ENCODE measurements around the gene SCAMP1. TPM values are rescaled to one million over a fixed set of nuclear protein-coding genes. Genes with fewer than 3 reads are reported as not detected.

Gene SCAMP1
- total RNA-seq: 10 to 100 TPM; 14.9 to 94.1 (median 58.6) TPM

GRCh38 chr5:78359831-78360673 lies at the start of gene SCAMP1:
Gene SCAMP1, plus strand, starts transcription at chr5:78360617. Its CDS starts 55 bp downstream, at chr5:78360672.
- no peaks in the 10 kb centered on the region for H3K27me3 ChIP-seq
- intact Hi-C loops (cut with DNase I; ENCODE audit: low total_unique reads): loop anchor here (2.0 kb wide), 1 partner anchor 65 kb away; the partner anchor contains the start of gene AP3B1
- peak; percentile 88 to 95 for DNase-seq
- H3K27ac ChIP-seq: peak within 1 kb of the TSS; percentile 83 to 89
- H3K4me3 ChIP-seq: peak within 1 kb of the TSS; percentile 91 to 92
- peaks cover 0 to 5% of the 10 kb centered on the region in 2 donors for H3K4me1 ChIP-seq
- H3K9me3 ChIP-seq: no peaks in the 10 kb centered on the region
- TF ChIP-seq CTCF (IDR thresholded peaks at IDR 0.05): peak in 3 of 4 experiments; percentile 53 to 84 (median 64)
- TF ChIP-seq POLR2A (IDR thresholded peaks at IDR 0.05): peak; percentile 52 to 91
- no peaks in the 10 kb centered on the region for H3K36me3 ChIP-seq

- Histone ChIP-seq H3K27me3 (no peaks in the 10 kb centered on the region), H3K4me1 (no peaks in the 10 kb centered on the region), H3K36me3 (no peaks in the 10 kb centered on the region), H3K4me3 (no peak overlapping the region), H3K27ac (no peak overlapping the region), H3K9me3 (no peaks in the 10 kb centered on the region)
- TF ChIP-seq CTCF (IDR thresholded peaks at IDR 0.05) (no peak), POLR2A (IDR thresholded peaks at IDR 0.05) (no peak)
- intact Hi-C loops (cut with DNase I; ENCODE audit: low total_unique reads): no loop called here
- DNase-seq: no peak
Observed at GRCh38 chr5:78317515-78317914, 42.9 kb upstream of the SCAMP1 start.

- Histone ChIP-seq H3K27me3 (no peaks in the 10 kb centered on the region), H3K4me3 (no peak overlapping the region), H3K4me1 (no peaks in the 10 kb centered on the region), H3K9me3 (no peaks in the 10 kb centered on the region), H3K27ac (no peak overlapping the region), H3K36me3 (no peaks in the 10 kb centered on the region)
- DNase-seq: no peak
- intact Hi-C loops (cut with DNase I; ENCODE audit: low total_unique reads): no loop called here
- TF ChIP-seq CTCF (IDR thresholded peaks at IDR 0.05) (no peak), POLR2A (IDR thresholded peaks at IDR 0.05) (no peak)
Observed at GRCh38 chr5:78318337-78318736, 42.1 kb upstream of the SCAMP1 start.

GRCh38 chr5:78320401-78320800 lies 40.0 kb upstream of the SCAMP1 start:
- H3K36me3 ChIP-seq: no peaks in the 10 kb centered on the region
- no peak for DNase-seq
- H3K27me3 ChIP-seq: no peaks in the 10 kb centered on the region
- no peaks in the 10 kb centered on the region for H3K9me3 ChIP-seq
- no peak overlapping the region for H3K4me3 ChIP-seq
- TF ChIP-seq POLR2A (IDR thresholded peaks at IDR 0.05) (no peak), CTCF (IDR thresholded peaks at IDR 0.05) (peak; percentile 31 to 53 (median 44))
- intact Hi-C loops (cut with DNase I; ENCODE audit: low total_unique reads): no loop called here
- H3K27ac ChIP-seq: no peak overlapping the region
- H3K4me1 ChIP-seq: no peaks in the 10 kb centered on the region

GRCh38 chr5:78323241-78323640 lies 37.2 kb upstream of the SCAMP1 start:
- no peak overlapping the region for H3K4me3 ChIP-seq
- no peak for DNase-seq
- no peaks in the 10 kb centered on the region for H3K9me3 ChIP-seq
- H3K27me3 ChIP-seq: no peaks in the 10 kb centered on the region
- intact Hi-C loops (cut with DNase I; ENCODE audit: low total_unique reads): no loop called here
- TF ChIP-seq CTCF (IDR thresholded peaks at IDR 0.05) (no peak), POLR2A (IDR thresholded peaks at IDR 0.05) (no peak)
- H3K36me3 ChIP-seq: no peaks in the 10 kb centered on the region
- H3K27ac ChIP-seq: no peak overlapping the region
- H3K4me1 ChIP-seq: no peaks in the 10 kb centered on the region

Measured in uterus (tissue), 4 donors.